Kidney (tissue), 14 donors: ENCODE results near the gene C16orf90. TPM values are rescaled to one million over a fixed set of nuclear protein-coding genes. Genes with fewer than 3 reads are reported as not detected.

Source experiments
- DNase-seq, 5 donors: peaks; one replicate each; pipeline ENCODE4 v3.0.0-alpha.2; 2013 to 2020
- FAIRE-seq: peaks from 2 replicates; lab custom pipeline; 2012; peaks lifted over from hg19 to GRCh38; lab: Jason Lieb, UNC
- H3K27ac ChIP-seq, 2 donors: one replicate each; pipeline ENCODE4 v1.7.0; 2013; ENCODE audit warnings: low read depth in 2 of 2, low read length in 2 of 2, inconsistent platforms in 1 of 2
- H3K27me3 ChIP-seq: one replicate; pipeline ENCODE4 v1.7.1; 2013; ENCODE audit warnings: low read length, inconsistent platforms; ENCODE audit not compliant: control insufficient read depth, insufficient read depth
- H3K36me3 ChIP-seq, 3 donors: one replicate each; pipeline versions ENCODE4 v1.7.0 to v1.7.1; 2013; ENCODE audit warnings: low read length in 3 of 3, control low read depth in 1 of 3, inconsistent platforms in 1 of 3; ENCODE audit not compliant: insufficient read depth in 3 of 3, control insufficient read depth in 2 of 3
- H3K4me1 ChIP-seq, 3 donors: one replicate each; pipeline versions ENCODE4 v1.7.0 to v1.7.1; 2013; ENCODE audit warnings: low read length in 3 of 3, inconsistent platforms in 1 of 3, low read depth in 1 of 3; ENCODE audit not compliant: control insufficient read depth in 2 of 3, insufficient read depth in 2 of 3
- H3K4me3 ChIP-seq, 3 donors: one replicate each; pipeline versions ENCODE4 v1.7.0 to v1.8.1; 2013; ENCODE audit warnings: low read length in 3 of 3, control low read depth in 1 of 3, inconsistent platforms in 1 of 3
- H3K9ac ChIP-seq, 3 donors: one replicate each; pipeline versions ENCODE4 v1.7.0 to v1.7.1; 2013; ENCODE audit warnings: low read length in 3 of 3, control low read depth in 1 of 3, inconsistent platforms in 1 of 3
- H3K9me3 ChIP-seq, 3 donors: one replicate each; pipeline versions ENCODE4 v1.7.0 to v1.7.1; 2013; ENCODE audit warnings: low read length in 3 of 3, control low read depth in 1 of 3, inconsistent platforms in 1 of 3; ENCODE audit not compliant: control insufficient read depth in 2 of 3, insufficient read depth in 1 of 3
- intact Hi-C: fragments of 100-400 bp; cut with DNase I; formaldehyde crosslinking; loops from one replicate; pipeline ENCODE4 v1.11.1; 2022
- polyA plus RNA-seq: library from polyadenylated mRNA; stranded (reverse); fragments of 350-450 nt; fragmentation: Illumina TruSeq; extraction: RNeasy Lipid Tissue Mini Kit (QIAGEN cat#74804); gene quantifications from one replicate; pipeline ENCODE4 v1.2.3, GENCODE V29; 2014; ENCODE audit warnings: low read depth, low replicate concordance; ENCODE audit not compliant: insufficient read depth
- total RNA-seq: library from RNA; stranded (reverse); fragmentation: NEBNext Ultra II Directional; extraction: Animal tissue kit (Norgen Biotek cat#: 25700); gene quantifications from one replicate; pipeline ENCODE4 v1.2.1, GENCODE V29; 2021
- TF ChIP-seq, protein P1 (sequence below): IDR thresholded peaks from 3 replicates; pipeline ENCODE4 v1.5.1; 2012; ENCODE audit warnings: mild to moderate bottlenecking, moderate library complexity, borderline replicate concordance; ENCODE audit not compliant: insufficient read depth; ENCODE audit errors: extremely low read depth
- donor health status: control.
- donor health status: control.
- donor health status: control.
- donor health status: control.
- donor health status: control.
- donor health status: DM: yes; HTN: yes; CAD: no.
- donor health status: Normal renal cell carcinoma (clear cell type).

The C16orf90 gene
- total and polyA plus RNA-seq, 2 donors from 2014 or later: not detected

DNA sequence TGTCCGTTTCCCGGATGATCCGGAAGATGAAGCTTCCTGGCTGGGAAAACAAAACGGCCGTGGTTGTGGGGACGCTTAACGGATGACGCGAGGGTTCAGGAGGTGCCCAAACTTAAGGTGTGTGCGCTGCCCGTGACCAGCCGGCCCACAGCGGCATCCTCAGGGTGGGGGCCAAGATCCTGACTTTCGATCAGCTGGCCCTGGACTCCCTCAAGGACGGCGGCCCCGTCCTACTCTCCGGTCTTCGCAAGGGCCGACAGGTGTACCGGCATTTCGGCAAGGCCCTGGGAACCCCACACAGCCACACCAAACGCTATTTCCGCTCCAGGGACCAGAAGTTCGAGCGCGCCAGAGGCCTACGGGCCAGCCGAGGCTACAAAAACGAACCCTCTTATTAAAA, 1.1 kb upstream of the C16orf90 start:
- TF ChIP-seq, protein P1, sequence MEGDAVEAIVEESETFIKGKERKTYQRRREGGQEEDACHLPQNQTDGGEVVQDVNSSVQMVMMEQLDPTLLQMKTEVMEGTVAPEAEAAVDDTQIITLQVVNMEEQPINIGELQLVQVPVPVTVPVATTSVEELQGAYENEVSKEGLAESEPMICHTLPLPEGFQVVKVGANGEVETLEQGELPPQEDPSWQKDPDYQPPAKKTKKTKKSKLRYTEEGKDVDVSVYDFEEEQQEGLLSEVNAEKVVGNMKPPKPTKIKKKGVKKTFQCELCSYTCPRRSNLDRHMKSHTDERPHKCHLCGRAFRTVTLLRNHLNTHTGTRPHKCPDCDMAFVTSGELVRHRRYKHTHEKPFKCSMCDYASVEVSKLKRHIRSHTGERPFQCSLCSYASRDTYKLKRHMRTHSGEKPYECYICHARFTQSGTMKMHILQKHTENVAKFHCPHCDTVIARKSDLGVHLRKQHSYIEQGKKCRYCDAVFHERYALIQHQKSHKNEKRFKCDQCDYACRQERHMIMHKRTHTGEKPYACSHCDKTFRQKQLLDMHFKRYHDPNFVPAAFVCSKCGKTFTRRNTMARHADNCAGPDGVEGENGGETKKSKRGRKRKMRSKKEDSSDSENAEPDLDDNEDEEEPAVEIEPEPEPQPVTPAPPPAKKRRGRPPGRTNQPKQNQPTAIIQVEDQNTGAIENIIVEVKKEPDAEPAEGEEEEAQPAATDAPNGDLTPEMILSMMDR: no peak
- Histone ChIP-seq H3K27ac (no peak overlapping the region), H3K4me1 (peaks cover 0 to 5% (median 0%) of the 10 kb centered on the region in 3 donors), H3K27me3 (no peaks in the 10 kb centered on the region), H3K36me3 (no peaks in the 10 kb centered on the region), H3K4me3 (no peak overlapping the region), H3K9me3 (no peaks in the 10 kb centered on the region), H3K9ac (no peak overlapping the region)
- FAIRE-seq (no peak), DNase-seq (peak in 1 of 5 donors; percentile 63)
- intact Hi-C loops: no loop called here

GRCh38 chr16:3494386-3494973, 809 bp downstream of the C16orf90 start:
- H3K27ac ChIP-seq: no peak overlapping the region
- H3K27me3 ChIP-seq: no peaks in the 10 kb centered on the region
- DNase-seq (peak in 1 of 5 donors; percentile 71), FAIRE-seq (no peak)
- H3K9me3 ChIP-seq: no peaks in the 10 kb centered on the region
- H3K36me3 ChIP-seq: no peaks in the 10 kb centered on the region
- intact Hi-C loops: no loop called here
- no peak overlapping the region for H3K9ac ChIP-seq
- TF ChIP-seq, protein P1: no peak
- H3K4me3 ChIP-seq: no peak overlapping the region
- peaks cover 0 to 3% (median 0%) of the 10 kb centered on the region in 3 donors for H3K4me1 ChIP-seq

DNA sequence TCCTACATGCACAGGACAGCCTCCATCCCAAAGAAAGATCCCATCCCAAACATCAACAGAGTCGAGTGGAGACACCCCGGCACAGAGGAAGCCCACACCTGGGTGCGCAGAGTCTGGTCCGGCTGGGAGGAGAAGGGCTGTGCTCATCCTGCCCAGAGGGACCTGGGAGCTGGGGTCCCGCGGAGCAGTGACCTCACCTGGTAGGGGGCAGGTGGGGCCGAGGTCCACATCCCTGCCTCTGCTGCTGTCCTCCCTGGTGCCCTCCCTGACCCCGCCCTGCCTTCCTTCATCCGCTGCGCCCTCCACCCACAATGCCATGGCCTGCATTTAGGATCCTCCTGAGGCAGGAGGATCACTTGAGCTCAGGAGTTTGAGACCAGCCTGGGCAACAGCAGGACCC, 2.9 kb downstream of the C16orf90 start:
- H3K27ac ChIP-seq: no peak overlapping the region
- no peak overlapping the region for H3K9ac ChIP-seq
- TF ChIP-seq, protein P1: no peak
- FAIRE-seq (no peak), DNase-seq (peak in 1 of 5 donors; percentile 58)
- H3K27me3 ChIP-seq: no peaks in the 10 kb centered on the region
- no peak overlapping the region for H3K4me3 ChIP-seq
- intact Hi-C loops: no loop called here
- no peaks in the 10 kb centered on the region for H3K36me3 ChIP-seq
- no peaks in the 10 kb centered on the region for H3K9me3 ChIP-seq
- peaks cover 0 to 3% (median 0%) of the 10 kb centered on the region in 3 donors for H3K4me1 ChIP-seq
